IMR-90 (cell line): ENCODE data around the gene PRKD1. TPM values are rescaled to one million over a fixed set of nuclear protein-coding genes. Genes with fewer than 3 reads are reported as not detected.

Source experiments
- ATAC-seq: fragments of 200-7000 bp; cut with Tn5 transposase; 2 replicates; pipeline ENCODE4 v1.9.1; 2020; ENCODE audit warnings: low read depth, mild to moderate bottlenecking, moderate library complexity
- BruUV-seq: library from RNA; stranded (reverse); fragments of 400-500 nt; replicated peaks from 2 replicates; lab custom pipeline; 2021; lab: Mats Ljungman, UMichigan
- CTCF ChIA-PET: fragments of 300-600 bp; formaldehyde crosslinking; extraction: SDS; loops from one replicate; lab custom pipeline; 2021; ENCODE audit warnings: antibody characterized with exemption; lab: Yijun Ruan, JAX
- POLR2A ChIA-PET: fragments of 300-600 bp; sonication (Branson Sonifier 250); formaldehyde crosslinking; loops from one replicate; lab custom pipeline; 2022; ENCODE audit warnings: antibody characterized with exemption; ENCODE audit not compliant: unreplicated experiment; lab: Charles Lee
- DNase-seq: peaks from one replicate; pipeline ENCODE4 v3.0.0; 2013
- H2AFZ ChIP-seq: replicated peaks from 2 replicates; pipeline ENCODE3; 2013; ENCODE audit warnings: low read length, mild to moderate bottlenecking; ENCODE audit not compliant: poor library complexity
- H2AK5ac ChIP-seq: 2 replicates; pipeline ENCODE4 v1.6.1; 2013; ENCODE audit warnings: low read depth, low read length, inconsistent platforms
- H2AK9ac ChIP-seq: replicated peaks from 2 replicates; pipeline ENCODE3; 2013; ENCODE audit warnings: mild to moderate bottlenecking, low read depth, low read length, moderate library complexity; ENCODE audit not compliant: poor library complexity
- H2BK120ac ChIP-seq: 2 replicates; pipeline ENCODE4 v1.6.1; 2013; ENCODE audit warnings: low read depth, low read length, inconsistent platforms
- H2BK15ac ChIP-seq: 3 replicates; pipeline ENCODE4 v1.6.1; 2013; ENCODE audit warnings: low read depth, low read length, inconsistent platforms
- H2BK20ac ChIP-seq: 2 replicates; pipeline ENCODE4 v1.6.1; 2013; ENCODE audit warnings: low read depth, mild to moderate bottlenecking, inconsistent platforms, low read length, moderate library complexity
- H2BK5ac ChIP-seq: 2 replicates; pipeline ENCODE4 v1.6.1; 2013; ENCODE audit warnings: mild to moderate bottlenecking, low read depth, low read length, inconsistent platforms; ENCODE audit not compliant: poor library complexity, severe bottlenecking
- H3K14ac ChIP-seq: replicated peaks from 2 replicates; pipeline ENCODE4 v1.6.1; 2013; ENCODE audit warnings: low read depth, low read length, inconsistent platforms
- H3K18ac ChIP-seq: 2 replicates; pipeline ENCODE4 v1.6.1; 2013; ENCODE audit warnings: low read depth, low read length, control low read depth
- H3K23ac ChIP-seq: 2 replicates; pipeline ENCODE4 v1.6.1; 2013; ENCODE audit warnings: low read depth, low read length, inconsistent platforms
- H3K27ac ChIP-seq: 2 replicates; pipeline ENCODE4 v1.5.1; 2013; ENCODE audit warnings: mild to moderate bottlenecking, control low read depth, low read length; ENCODE audit not compliant: insufficient read depth
- H3K27me3 ChIP-seq: 2 replicates; pipeline ENCODE4 v1.6.1; 2013; ENCODE audit warnings: low read length; ENCODE audit not compliant: control insufficient read depth, insufficient read depth
- H3K36me3 ChIP-seq: 2 replicates; pipeline ENCODE4 v1.6.1; 2013; ENCODE audit warnings: low read length, mixed read lengths; ENCODE audit not compliant: control insufficient read depth, insufficient read depth
- H3K4ac ChIP-seq: 2 replicates; pipeline ENCODE4 v1.6.1; 2013; ENCODE audit warnings: low read depth, low read length, inconsistent platforms
- H3K4me1 ChIP-seq: 2 replicates; pipeline ENCODE4 v1.6.1; 2013; ENCODE audit warnings: low read length, mixed read lengths; ENCODE audit not compliant: control insufficient read depth, insufficient read depth
- H3K4me2 ChIP-seq: 2 replicates; pipeline ENCODE4 v1.6.1; 2013; ENCODE audit warnings: low read depth, mild to moderate bottlenecking, control low read depth, low read length, moderate library complexity
- H3K4me3 ChIP-seq: 2 replicates; pipeline ENCODE4 v1.5.1; 2013; ENCODE audit warnings: low read depth, mild to moderate bottlenecking, control low read depth, low read length, moderate library complexity; ENCODE audit not compliant: insufficient read depth
- H3K56ac ChIP-seq: 2 replicates; pipeline ENCODE4 v1.6.1; 2013; ENCODE audit warnings: low read length, inconsistent platforms; ENCODE audit not compliant: insufficient read depth; ENCODE audit errors: extremely low read depth
- H3K79me1 ChIP-seq, 2 experiments: 2 replicates each; pipeline ENCODE4 v1.6.1; 2013; ENCODE audit warnings: low read length in 2 of 2, inconsistent platforms in 1 of 2, low read depth in 1 of 2
- H3K9ac ChIP-seq: 2 replicates; pipeline ENCODE4 v1.6.1; 2013; ENCODE audit warnings: low read depth, low read length, control low read depth
- H3K9me1 ChIP-seq: 2 replicates; pipeline ENCODE4 v1.6.1; 2013; ENCODE audit warnings: low read length, inconsistent platforms; ENCODE audit not compliant: insufficient read depth
- H3K9me3 ChIP-seq: 2 replicates; pipeline ENCODE4 v1.6.1; 2013; ENCODE audit warnings: low read length; ENCODE audit not compliant: control insufficient read depth, insufficient read depth
- H4K20me1 ChIP-seq: 2 replicates; pipeline ENCODE4 v1.6.1; 2013; ENCODE audit warnings: low read length, inconsistent platforms; ENCODE audit not compliant: insufficient read depth
- H4K5ac ChIP-seq: 2 replicates; pipeline ENCODE4 v1.6.1; 2013; ENCODE audit warnings: mild to moderate bottlenecking, low read depth, low read length, control low read depth
- H4K8ac ChIP-seq, 2 experiments: 2 replicates each; pipeline ENCODE4 v1.6.1; 2013; ENCODE audit warnings: low read depth in 2 of 2, low read length in 2 of 2, control low read depth in 1 of 2, inconsistent platforms in 1 of 2
- H4K91ac ChIP-seq: 2 replicates; pipeline ENCODE4 v1.6.1; 2013; ENCODE audit warnings: low read depth, low read length, inconsistent platforms; ENCODE audit not compliant: insufficient read depth
- CEBPB ChIP-seq: IDR thresholded peaks from 2 replicates; pipeline ENCODE4 v1.6.1; 2012; ENCODE audit warnings: low read depth, low read length, improper control_type of control experiment
- CTCF ChIP-seq: conservative IDR thresholded peaks from 2 replicates; pipeline ENCODE4 v1.5.1; 2012; ENCODE audit warnings: mild to moderate bottlenecking, low read depth, low read length, improper control_type of control experiment
- MXI1 ChIP-seq: IDR thresholded peaks from 2 replicates; pipeline ENCODE4 v1.6.1; 2012; ENCODE audit warnings: low read depth, mild to moderate bottlenecking, low read length, moderate library complexity, borderline replicate concordance
- RAD21 ChIP-seq: IDR thresholded peaks from 2 replicates; pipeline ENCODE4 v1.6.1; 2012; ENCODE audit warnings: low read length, improper control_type of control experiment
- USF2 ChIP-seq: fragments of 150-350 bp; IDR thresholded peaks from 2 replicates; pipeline ENCODE4 v1.6.1; 2017; ENCODE audit warnings: mild to moderate bottlenecking, antibody characterized with exemption, low read length, low read depth
- dilution Hi-C: fragments of 300-500 bp; cut with HindIII; formaldehyde crosslinking; loops from one replicate; pipeline ENCODE4 v1.14.3; 2018; ENCODE audit warnings: low sequenced_read_pairs; ENCODE audit not compliant: unreplicated experiment
- in situ Hi-C: fragments of 300-500 bp; cut with MboI; formaldehyde crosslinking; loops from 3 replicates; pipeline ENCODE4 v1.14.3; 2019; ENCODE audit warnings: low sequenced_read_pairs, inconsistent platforms, mixed read lengths
- intact Hi-C: fragments of 100-400 bp; cut with micrococcal nuclease; formaldehyde crosslinking; loops from 2 replicates; pipeline ENCODE4 v1.10.0; 2022
- polyA plus RNA-seq, 3 experiments: library from polyadenylated mRNA; depleted of rRNA; stranded (reverse); fragments of >200 nt; gene quantifications; 2 replicates each; pipeline ENCODE4 v1.2.3, GENCODE V29; 2012; ENCODE audit warnings: low replicate concordance in 1 of 3
- total RNA-seq: library from RNA; depleted of rRNA; stranded (reverse); fragments of >200 nt; gene quantifications from 2 replicates; pipeline ENCODE4 v1.2.3, GENCODE V29; 2012

Gene PRKD1
- total and polyA plus RNA-seq, 2 of the 4 experiments (the other 2 are of a cell fraction) = 12.9 to 14.2 TPM

- in situ Hi-C loops = no loop called here
- H3K18ac ChIP-seq = no peak overlapping the region
- H3K4me2 ChIP-seq = no peak overlapping the region
- H3K9me3 ChIP-seq = 0 out of 2 replicates have a peak, but pooled peaks cover 2% of the 10 kb centered on the region
- H3K4ac ChIP-seq = no peak overlapping the region
- peaks cover 21% of the 10 kb centered on the region for H4K20me1 ChIP-seq
- no peak overlapping the region for H2BK120ac ChIP-seq
- TF ChIP-seq RAD21 = no peak
- no peak for TF ChIP-seq MXI1
- TF ChIP-seq CTCF = no peak
- no peak for TF ChIP-seq USF2
- TF ChIP-seq CEBPB = no peak
- no peak overlapping the region for H3K23ac ChIP-seq
- ATAC-seq (no peak), DNase-seq (no peak)
- no peak overlapping the region for H4K91ac ChIP-seq
- ChIA-PET CTCF (interaction anchor here (0.5 to 0.7 kb wide), 2 partner anchors 11 to 424 kb away, joined by 3 read pairs; no protein-coding TSS in a partner anchor), POLR2A (no interaction called here)
- H4K5ac ChIP-seq = no peak overlapping the region
- H3K79me1 ChIP-seq = peaks cover 29 to 34% of the 10 kb centered on the region in 2 experiments
- no peak overlapping the region for H2BK20ac ChIP-seq
- H3K14ac ChIP-seq = no peak overlapping the region
- H3K36me3 ChIP-seq = no peaks in the 10 kb centered on the region
- no peak overlapping the region for H2AK9ac ChIP-seq
- H2AFZ ChIP-seq = no peak overlapping the region
- H3K56ac ChIP-seq = no peak overlapping the region
- dilution Hi-C loops = no loop called here
- no peak overlapping the region for H4K8ac ChIP-seq
- H2BK15ac ChIP-seq = no peak overlapping the region
- H3K4me1 ChIP-seq = no peaks in the 10 kb centered on the region
- H2BK5ac ChIP-seq = no peak overlapping the region
- H3K27me3 ChIP-seq = no peaks in the 10 kb centered on the region
- H3K9me1 ChIP-seq = no peaks in the 10 kb centered on the region; the same call in 1 of the 2 replicates
- H3K9ac ChIP-seq = no peak overlapping the region
- no peak overlapping the region for H3K4me3 ChIP-seq
- intact Hi-C loops = no loop called here
- H3K27ac ChIP-seq = no peak overlapping the region
- H2AK5ac ChIP-seq = no peak overlapping the region
- BruUV-seq = no TSS peak
Measured at GRCh38 chr14:29847056-29847380, 80.6 kb downstream of the PRKD1 start.
